ENCODE data around the gene USF2.

Gene USF2

DNA sequence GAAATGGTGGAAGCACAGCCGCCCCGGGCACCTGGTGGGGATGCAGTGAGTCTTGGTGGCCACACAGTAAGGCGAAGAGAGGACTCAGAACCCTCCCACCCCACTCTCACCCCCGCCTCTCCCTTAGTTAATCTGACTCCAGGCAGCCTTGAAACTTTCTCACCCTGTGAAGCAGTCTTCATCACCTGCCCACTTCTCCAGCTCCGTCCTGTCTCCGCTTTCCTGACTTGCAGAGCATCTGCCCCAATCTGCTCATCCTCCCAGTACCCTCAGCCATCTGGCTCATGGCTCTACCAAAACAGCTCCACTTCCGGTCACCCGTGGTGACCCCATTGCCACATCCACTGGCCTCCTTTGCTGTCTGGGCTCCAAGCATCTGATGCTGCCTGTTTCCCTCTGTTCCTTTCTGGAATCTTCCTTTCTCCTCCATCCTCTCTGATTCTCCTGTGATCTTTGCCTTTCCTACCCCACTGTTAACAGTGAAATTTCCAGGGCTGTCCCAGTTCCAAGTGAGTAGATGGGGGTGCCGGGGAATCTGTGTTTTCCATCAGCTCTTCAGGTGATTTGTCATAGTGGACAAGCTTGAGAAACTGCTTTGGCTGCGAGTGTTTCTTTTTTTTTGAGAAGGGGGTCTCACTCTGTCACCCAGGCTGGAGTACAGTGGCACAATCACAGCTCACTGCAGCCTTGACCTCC lies 4.3 kb downstream of the USF2 start:
- TF ChIP-seq EP300 (IDR thresholded peaks at IDR 0.05; ENCODE audit: borderline replicate concordance) (no peak), CEBPB (IDR thresholded peaks at IDR 0.05) (no peak), TCF12 (IDR thresholded peaks at IDR 0.05; ENCODE audit: low read depth) (no peak), NFIC (IDR thresholded peaks at IDR 0.05) (no peak)
- TF ChIP-seq, protein P1, sequence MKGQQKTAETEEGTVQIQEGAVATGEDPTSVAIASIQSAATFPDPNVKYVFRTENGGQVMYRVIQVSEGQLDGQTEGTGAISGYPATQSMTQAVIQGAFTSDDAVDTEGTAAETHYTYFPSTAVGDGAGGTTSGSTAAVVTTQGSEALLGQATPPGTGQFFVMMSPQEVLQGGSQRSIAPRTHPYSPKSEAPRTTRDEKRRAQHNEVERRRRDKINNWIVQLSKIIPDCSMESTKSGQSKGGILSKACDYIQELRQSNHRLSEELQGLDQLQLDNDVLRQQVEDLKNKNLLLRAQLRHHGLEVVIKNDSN (IDR thresholded peaks at IDR 0.05) = no peak
- TF ChIP-seq, protein P2, sequence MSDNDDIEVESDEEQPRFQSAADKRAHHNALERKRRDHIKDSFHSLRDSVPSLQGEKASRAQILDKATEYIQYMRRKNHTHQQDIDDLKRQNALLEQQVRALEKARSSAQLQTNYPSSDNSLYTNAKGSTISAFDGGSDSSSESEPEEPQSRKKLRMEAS (IDR thresholded peaks at IDR 0.05) = no peak

DNA sequence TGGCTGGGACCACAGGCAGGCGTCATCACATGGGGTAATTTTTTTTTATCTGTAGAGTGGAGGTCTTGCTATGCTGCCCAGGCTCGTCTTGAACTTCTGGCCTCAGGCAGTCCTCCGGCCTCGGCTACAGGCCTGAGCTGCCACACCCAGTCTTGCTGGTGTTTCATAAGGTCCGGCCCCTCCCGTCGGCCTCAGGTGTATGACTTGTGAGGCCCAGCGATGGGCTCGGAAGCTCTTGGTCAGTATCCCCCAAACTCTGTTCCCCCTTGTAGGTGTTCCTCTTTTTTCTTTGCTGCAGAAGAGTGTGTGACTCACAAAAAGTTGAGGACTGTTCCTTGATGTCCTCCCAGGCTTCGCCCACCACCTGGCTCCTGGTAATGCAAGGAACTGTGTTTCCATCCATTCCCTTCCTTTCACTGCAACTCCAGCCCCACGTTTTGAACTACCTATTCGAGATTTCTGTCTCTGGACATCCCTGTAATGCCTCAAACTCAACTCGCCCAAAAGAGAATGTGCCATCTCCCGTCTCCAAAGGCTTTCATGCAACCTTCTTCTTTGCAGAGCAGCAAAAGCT lies 5.0 kb downstream of the USF2 start:
- TF ChIP-seq EP300 (IDR thresholded peaks at IDR 0.05; ENCODE audit: borderline replicate concordance) (no peak), TAF1 (IDR thresholded peaks at IDR 0.05; ENCODE audit: low read depth) (no peak), CREB1 (IDR thresholded peaks at IDR 0.05; ENCODE audit: low read depth) (no peak), TEAD4 (IDR thresholded peaks at IDR 0.05) (no peak), CEBPB (IDR thresholded peaks at IDR 0.05) (no peak), RAD21 (IDR thresholded peaks at IDR 0.05; ENCODE audit: low read depth) (no peak), NFIC (IDR thresholded peaks at IDR 0.05) (no peak), ZBTB7A (IDR thresholded peaks at IDR 0.05; ENCODE audit: low read depth) (no peak), EGR1 (IDR thresholded peaks at IDR 0.05) (no peak), FOXM1 (IDR thresholded peaks at IDR 0.05; ENCODE audit: borderline replicate concordance, low read depth) (no peak), TCF12 (IDR thresholded peaks at IDR 0.05; ENCODE audit: low read depth) (no peak), YY1 (IDR thresholded peaks at IDR 0.05; ENCODE audit: low read depth) (no peak)
- TF ChIP-seq, protein P2 (IDR thresholded peaks at IDR 0.05) = no peak
- TF ChIP-seq, protein P3, sequence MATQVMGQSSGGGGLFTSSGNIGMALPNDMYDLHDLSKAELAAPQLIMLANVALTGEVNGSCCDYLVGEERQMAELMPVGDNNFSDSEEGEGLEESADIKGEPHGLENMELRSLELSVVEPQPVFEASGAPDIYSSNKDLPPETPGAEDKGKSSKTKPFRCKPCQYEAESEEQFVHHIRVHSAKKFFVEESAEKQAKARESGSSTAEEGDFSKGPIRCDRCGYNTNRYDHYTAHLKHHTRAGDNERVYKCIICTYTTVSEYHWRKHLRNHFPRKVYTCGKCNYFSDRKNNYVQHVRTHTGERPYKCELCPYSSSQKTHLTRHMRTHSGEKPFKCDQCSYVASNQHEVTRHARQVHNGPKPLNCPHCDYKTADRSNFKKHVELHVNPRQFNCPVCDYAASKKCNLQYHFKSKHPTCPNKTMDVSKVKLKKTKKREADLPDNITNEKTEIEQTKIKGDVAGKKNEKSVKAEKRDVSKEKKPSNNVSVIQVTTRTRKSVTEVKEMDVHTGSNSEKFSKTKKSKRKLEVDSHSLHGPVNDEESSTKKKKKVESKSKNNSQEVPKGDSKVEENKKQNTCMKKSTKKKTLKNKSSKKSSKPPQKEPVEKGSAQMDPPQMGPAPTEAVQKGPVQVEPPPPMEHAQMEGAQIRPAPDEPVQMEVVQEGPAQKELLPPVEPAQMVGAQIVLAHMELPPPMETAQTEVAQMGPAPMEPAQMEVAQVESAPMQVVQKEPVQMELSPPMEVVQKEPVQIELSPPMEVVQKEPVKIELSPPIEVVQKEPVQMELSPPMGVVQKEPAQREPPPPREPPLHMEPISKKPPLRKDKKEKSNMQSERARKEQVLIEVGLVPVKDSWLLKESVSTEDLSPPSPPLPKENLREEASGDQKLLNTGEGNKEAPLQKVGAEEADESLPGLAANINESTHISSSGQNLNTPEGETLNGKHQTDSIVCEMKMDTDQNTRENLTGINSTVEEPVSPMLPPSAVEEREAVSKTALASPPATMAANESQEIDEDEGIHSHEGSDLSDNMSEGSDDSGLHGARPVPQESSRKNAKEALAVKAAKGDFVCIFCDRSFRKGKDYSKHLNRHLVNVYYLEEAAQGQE (IDR thresholded peaks at IDR 0.05; ENCODE audit: low read depth) = no peak
- TF ChIP-seq, protein P1 (IDR thresholded peaks at IDR 0.05) = no peak

DNA sequence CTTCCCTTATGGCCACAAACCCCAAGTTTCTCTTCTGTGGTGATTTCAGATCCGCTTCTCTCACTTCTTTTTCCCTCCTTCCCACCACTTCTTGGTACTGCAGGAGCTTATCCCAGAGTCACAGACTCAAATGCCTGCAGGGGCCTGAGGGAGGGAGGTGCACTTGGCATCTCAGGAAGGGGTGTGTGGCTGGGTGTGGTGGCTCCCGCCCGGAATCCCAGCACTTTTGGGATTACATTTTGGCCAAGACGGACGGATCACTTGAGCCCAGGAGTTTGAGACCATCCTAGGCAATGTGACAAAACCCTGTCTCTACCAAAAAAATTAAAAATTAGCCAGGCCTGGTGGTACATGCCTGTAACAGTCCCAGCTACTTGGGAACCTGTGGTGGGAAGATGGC lies 5.6 kb downstream of the USF2 start:
- TF ChIP-seq, protein P2 (IDR thresholded peaks at IDR 0.05) = no peak
- TF ChIP-seq NFIC (IDR thresholded peaks at IDR 0.05) (no peak), RAD21 (IDR thresholded peaks at IDR 0.05; ENCODE audit: low read depth) (no peak), TEAD4 (IDR thresholded peaks at IDR 0.05) (no peak), EGR1 (IDR thresholded peaks at IDR 0.05) (no peak), TCF12 (IDR thresholded peaks at IDR 0.05; ENCODE audit: low read depth) (no peak), CEBPB (IDR thresholded peaks at IDR 0.05) (no peak), YY1 (IDR thresholded peaks at IDR 0.05; ENCODE audit: low read depth) (no peak)

DNA sequence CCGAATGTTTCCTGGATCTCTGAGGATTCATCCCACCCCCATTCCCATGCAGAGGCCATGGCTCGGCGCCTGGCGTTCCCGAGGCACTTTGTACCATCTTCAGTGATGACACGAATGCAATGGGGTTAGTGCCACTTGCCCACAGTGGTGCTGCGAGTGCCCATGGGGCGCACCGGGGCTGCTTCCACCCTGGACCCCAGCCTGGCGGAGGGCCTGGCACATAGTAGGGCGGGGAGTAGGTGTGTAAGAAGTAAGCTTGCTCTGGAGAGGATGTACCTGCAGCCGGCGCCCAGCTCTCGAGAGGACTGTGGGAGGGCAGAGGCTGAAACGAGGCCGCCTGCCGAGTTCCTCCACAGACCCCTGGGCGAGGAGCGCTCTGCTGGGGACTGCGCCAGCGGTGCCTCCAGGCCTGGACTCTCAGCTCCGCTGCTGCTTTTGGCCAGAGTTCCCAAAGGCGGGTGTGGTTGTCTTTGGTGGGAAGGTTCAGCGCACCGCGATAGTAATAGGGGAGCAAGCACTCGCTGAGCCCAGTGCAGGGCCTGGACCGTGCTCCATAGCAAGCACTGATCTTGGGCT lies 8.0 kb downstream of the USF2 start:
- TF ChIP-seq, protein P2 (IDR thresholded peaks at IDR 0.05) = no peak
- TF ChIP-seq, protein P1 (IDR thresholded peaks at IDR 0.05) = no peak
- no peak for TF ChIP-seq TAF1 (IDR thresholded peaks at IDR 0.05; ENCODE audit: low read depth)
- no peak for TF ChIP-seq CREB1 (IDR thresholded peaks at IDR 0.05; ENCODE audit: low read depth)
- no peak for TF ChIP-seq YY1 (IDR thresholded peaks at IDR 0.05; ENCODE audit: low read depth)
- TF ChIP-seq EGR1 (IDR thresholded peaks at IDR 0.05) = no peak
- no peak for TF ChIP-seq NFIC (IDR thresholded peaks at IDR 0.05)
- TF ChIP-seq, protein P3 (IDR thresholded peaks at IDR 0.05; ENCODE audit: low read depth) = no peak
- no peak for TF ChIP-seq CEBPB (IDR thresholded peaks at IDR 0.05)
- no peak for TF ChIP-seq ZBTB7A (IDR thresholded peaks at IDR 0.05; ENCODE audit: low read depth)
- no peak for TF ChIP-seq TEAD4 (IDR thresholded peaks at IDR 0.05)
- TF ChIP-seq RAD21 (IDR thresholded peaks at IDR 0.05; ENCODE audit: low read depth) = no peak
- TF ChIP-seq TCF12 (IDR thresholded peaks at IDR 0.05; ENCODE audit: low read depth) = no peak
- TF ChIP-seq FOXM1 (IDR thresholded peaks at IDR 0.05; ENCODE audit: borderline replicate concordance, low read depth) = no peak

Data from Ishikawa (cell line).